ENCODE measurements around the gene ZFP36.

- TF ChIP-seq CTCF (IDR thresholded peaks at IDR 0.05), result no peak
- TF ChIP-seq POLR2A (IDR thresholded peaks at IDR 0.05), result no peak
Measured at GRCh38 chr19:39359026-39359425, 47.6 kb upstream of the ZFP36 start.

All from prostate gland (tissue), 2 donors.